Renal cortical epithelial cell (primary cell): ENCODE data around the gene NAT16. TPM values are rescaled to one million over a fixed set of nuclear protein-coding genes. Genes with fewer than 3 reads are reported as not detected.
A peak's percentile ranks its signal among the peaks of the same experiment; 100 is the strongest.
"Not testable (repeated sequence)": the region's sequence is repeated elsewhere in the genome, so short reads cannot be mapped to it uniquely, and the experiment has no call there.

Source experiments
- DNase-seq: peaks from one replicate; pipeline ENCODE4 v3.0.0-alpha.2; 2011; ENCODE audit warnings: low read depth
- total RNA-seq: library from RNA; depleted of rRNA; stranded (reverse); fragments of >200 nt; gene quantifications from 2 replicates; pipeline ENCODE4 v1.2.3, GENCODE V29; 2014

Gene NAT16
- not detected in 2 replicates for total RNA-seq

DNA sequence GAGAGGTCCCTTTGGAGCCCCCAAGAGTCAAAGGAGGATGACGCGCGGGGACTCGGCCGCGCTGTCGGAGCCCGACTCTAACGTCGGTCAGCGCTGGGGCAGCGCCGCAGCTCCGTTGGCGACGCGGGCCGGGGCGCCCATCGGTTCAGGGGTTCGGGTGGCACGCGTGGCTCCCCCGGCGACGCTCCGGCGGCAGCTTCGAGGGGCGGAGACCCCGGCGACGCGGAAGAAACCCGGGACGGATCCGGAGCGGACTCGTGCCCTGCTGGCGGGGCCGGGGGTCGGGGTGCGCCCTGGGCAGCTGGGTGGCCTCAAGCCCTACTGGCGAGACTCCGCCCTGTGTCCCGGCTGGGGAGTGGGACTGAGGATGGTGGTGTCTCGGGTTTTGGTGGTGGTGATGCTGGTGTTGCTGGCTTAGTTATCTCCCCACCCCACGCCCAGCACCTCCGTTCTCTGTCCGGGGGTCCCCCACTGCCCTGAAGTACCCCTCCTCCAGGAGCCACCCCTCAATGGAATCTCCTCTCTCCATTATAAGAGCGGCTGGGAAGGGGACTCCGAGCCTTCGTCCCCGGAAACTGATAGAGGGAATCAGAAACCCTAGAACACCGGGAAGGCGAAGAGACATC is at the start of gene NAT16:
Gene NAT16 (minus strand): TSS at position 164 of the 626 bp plus-strand sequence. CDS start 5,486 bp downstream, outside the sequence.
- no peak for DNase-seq

DNA sequence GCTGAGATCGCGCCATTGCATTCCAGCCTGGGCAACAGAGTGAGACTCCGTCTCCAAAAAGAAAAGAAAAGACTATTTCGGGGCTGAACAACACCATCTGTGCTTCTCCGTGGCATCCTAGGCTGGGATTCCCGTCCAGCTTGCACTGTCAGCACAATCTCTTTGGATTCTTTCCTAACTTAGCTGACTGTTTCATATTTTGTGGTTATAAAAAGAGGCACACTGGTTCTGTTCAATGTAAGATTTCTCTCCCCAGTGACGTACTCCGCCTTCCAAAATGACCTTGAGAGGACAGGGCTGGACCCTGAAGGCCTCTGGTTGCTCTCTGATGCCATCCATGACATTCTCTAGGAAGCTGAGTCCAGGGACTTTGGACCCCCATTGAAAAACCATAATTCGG is 46.6 kb upstream of the NAT16 start:
- DNase-seq = no peak

DNA sequence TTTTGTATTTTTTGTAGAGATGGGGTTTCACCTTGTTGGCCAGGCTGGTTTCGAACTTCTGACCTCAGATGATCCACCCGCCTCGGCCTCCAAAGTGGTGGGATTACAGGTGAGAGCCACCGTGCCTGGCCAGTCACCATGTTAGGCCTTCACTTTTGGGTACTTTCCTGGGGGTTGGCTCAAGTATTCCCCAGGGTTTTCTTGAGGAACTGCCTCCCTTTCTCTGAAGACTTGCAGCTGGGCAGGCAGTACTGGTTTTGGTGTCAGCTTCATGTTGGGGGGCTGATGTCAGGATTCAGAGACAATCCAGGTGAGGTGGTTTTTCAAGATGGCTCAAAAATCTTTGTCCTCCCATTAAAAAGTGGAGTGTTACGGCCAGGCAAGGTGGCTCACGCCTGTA is 45.6 kb upstream of the NAT16 start:
- DNase-seq = no peak

DNA sequence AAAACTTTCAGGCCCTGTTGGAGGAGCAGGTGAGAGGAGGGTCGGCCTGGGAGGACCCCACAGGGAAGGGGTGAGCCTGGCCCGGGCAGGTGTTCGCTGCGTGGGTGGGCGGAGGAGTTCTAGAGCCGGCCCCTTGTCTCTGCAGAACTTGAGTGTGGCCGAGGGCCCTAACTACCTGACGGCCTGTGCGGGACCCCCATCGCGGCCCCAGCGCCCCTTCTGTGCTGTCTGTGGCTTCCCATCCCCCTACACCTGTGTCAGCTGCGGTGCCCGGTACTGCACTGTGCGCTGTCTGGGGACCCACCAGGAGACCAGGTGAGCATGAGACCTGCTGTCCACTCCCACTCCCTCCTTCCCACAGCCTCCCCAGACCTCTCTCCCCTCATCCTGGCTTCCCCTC is 43.4 kb upstream of the NAT16 start:
- no peak for DNase-seq

DNA sequence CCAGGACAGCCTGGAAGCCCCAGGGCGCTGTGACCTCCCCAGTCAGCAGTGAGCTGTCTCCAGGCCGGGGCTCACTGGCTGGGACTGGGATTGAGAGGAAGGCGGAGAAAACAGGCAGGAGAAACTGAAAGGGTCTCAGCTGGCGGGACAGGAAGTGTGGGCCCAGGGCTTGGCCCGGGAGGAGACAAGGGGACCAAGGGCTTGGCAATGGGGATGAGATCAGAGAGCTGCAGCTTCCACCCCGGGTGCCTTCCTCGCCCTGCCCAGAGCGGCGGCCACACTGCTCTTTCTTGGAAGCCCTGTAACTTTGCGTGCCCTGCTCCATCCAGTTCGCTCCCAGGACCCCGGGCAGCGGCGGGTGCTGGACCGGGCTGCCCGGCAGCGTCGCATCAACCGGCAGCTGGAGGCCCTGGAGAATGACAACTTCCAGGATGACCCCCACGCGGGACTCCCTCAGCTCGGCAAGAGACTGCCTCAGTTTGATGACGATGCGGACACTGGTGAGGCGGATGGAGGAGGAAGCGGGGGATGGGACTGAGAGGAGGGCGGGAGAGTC is 42.3 kb upstream of the NAT16 start:
- DNase-seq = no peak

DNA sequence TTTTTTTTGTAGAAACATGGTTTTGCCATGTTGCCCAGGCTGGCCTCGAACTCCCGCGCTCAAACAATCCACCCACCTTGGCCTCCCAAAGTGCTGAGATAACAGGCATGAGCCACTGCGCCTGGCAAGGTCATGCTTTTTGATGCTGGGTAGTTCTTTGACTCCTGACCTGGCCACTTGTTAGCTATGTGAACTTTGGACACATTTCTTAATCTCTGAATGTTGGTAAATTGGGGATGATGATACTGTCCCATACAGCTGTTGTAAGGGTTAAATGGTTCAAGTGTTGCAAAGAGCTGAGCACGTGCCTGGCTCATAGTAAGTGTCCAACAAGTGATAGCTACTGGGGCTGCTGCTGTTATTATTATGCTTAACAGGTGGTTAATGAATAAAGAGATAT is 40.2 kb upstream of the NAT16 start:
- no peak for DNase-seq

DNA sequence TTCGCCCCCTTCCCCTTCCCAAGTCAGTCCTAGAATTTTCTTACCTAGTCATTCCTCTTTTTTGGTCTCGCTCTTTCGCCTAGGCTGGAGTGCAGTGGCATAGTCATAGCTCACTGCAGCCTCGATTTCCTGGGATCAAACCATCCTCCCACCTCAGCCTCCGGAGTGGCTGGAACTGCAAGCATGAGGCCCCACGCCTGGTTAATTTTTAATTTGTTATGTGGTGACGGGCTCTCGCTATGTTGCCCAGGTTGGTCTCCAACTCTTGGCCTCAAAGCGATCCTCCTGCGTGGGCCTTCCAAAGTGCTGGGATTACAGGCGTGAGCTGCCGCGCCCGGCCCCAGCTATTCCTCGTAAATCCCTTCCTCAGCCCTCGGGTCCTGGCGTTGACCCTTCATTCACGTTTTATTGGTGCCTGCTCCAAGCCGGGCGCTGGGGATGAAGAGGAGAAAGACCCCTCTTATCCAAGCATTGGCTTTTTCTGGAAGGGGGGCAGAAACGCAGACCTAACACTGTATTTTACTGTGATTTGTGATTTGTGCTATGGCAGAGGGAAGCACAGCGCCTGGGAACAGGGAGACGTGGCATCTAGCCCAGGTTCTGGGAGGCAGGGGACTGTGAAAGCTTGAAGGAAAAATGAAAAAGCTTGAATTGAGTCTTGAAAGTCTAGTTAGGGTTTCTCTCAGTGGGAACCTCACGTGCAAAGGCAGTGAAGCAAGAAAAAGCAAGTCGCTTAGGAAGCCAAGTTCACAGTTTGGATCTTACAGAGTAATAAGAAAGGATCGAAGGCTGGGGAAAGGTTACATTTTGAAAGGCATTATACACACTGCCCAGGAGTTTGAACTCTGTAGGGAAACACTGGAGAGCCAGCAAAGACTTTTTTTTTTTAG is 38.4 kb upstream of the NAT16 start:
- peak; percentile 22 for DNase-seq

DNA sequence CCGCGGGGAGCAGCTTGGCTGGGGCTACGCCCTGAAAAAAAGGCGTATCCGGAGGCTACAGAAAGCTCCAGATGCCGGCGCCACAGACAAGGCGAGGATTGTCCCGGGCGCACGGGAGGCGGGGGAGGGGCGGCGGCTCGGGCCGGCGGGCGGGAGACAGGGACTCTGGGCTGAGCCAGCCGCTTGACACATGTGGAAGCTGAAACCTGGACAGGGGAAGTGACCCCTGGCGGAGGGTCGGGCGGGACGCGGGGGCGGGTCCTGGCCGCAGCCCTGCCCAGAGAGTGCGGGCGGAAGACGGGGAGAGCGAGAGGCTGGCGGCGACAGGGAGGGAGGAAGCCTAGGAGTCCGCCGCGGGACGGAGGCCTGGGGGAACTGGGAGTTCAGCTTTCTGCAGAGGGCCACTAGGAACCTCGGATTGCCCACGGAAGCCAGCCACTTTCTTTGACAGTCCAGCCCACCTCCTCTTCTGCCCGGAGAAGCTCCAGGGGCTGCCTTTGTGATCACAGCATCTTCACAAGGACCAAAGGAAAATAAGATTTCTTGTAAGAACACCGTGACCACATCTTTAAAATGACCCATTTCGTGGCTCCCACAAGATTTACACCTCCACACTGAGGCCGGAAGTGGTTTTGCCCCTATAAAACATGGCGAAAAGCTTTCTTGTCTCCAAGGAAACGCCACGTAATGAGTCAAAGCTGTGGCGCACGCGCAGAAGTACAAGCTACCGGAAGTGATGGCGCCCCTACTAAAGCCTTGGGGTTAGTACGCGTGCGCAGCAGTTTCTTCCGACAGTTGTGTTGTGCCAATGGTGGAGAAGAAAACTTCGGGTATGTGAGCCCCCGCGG is 37.5 kb upstream of the NAT16 start, which contains the start of the genes PLOD3 and ZNHIT1:
Gene PLOD3 (minus strand): TSS at position 194 of the 848 bp plus-strand sequence. CDS start 307 bp downstream, outside the sequence.
Gene ZNHIT1 (plus strand): TSS at position 778 of the 848 bp plus-strand sequence. CDS start 31 bp downstream, at position 809.
- DNase-seq = peak; percentile 97

DNA sequence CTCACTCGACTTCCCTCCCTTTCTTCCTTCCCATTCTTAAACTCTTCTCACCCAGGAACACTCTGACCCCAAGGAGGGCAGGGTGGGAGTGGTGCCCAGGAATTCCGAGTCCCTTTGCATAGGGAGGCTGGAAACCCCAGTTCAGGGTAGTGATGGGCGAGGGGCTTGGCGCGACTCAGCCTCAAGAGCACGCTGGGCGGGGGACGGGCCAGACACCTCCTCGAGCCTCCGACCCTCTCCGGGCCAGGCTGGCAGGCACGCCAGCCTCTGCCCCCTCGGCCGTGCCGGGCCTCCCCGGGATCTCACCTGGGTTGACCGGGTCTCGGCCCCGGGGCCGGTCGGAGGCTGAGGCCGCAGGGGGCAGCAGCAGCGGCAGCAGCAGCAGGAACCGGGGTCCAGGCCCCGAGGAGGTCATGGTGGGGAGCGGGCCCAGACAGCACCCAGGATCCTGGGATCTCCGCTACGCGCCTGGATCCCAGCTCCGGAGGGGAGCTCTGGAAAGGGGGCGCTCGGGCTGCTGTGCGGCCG is 36.8 kb upstream of the NAT16 start:
- no peak for DNase-seq

DNA sequence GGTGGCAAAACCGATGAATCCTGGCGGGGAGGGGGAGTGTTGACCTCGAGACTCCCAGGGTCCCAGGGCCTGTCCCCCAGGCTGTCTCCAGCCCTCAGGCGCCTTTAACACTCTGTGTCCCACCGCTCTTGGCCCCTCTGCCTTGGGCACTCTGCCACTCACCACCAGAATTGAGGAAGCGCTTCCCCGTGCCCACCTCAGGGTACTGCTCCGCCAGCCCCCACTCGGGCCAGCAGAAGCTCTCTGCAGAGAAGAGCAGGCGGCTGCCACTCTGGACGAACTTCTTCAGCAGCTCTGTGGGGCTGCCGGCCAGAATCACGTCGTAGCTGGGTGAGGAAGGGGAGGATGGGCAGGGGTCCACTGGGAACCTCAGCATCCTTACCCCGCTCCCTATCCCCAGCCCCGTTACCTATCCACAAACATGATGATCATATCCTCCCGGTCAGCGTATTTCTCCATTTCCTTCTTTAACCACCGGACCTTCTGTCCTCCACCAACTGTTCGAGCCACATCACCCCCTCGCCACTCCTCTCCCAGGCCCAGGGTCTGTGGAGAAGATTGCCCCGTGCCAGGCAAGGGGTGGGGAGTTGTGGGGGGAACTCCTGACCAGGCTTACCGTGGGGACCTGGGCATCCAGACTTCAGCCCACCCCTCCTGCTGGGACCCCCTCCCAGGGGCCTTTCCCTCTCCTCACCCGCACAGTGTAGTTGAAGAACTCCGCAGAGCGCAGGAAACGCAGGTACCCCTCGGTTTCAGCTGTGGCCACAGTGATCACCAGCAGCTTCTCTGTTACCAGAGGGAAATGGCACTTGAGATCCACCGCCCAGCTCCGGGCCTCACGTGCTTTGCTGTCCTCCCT is 36.1 kb upstream of the NAT16 start:
- no peak for DNase-seq

DNA sequence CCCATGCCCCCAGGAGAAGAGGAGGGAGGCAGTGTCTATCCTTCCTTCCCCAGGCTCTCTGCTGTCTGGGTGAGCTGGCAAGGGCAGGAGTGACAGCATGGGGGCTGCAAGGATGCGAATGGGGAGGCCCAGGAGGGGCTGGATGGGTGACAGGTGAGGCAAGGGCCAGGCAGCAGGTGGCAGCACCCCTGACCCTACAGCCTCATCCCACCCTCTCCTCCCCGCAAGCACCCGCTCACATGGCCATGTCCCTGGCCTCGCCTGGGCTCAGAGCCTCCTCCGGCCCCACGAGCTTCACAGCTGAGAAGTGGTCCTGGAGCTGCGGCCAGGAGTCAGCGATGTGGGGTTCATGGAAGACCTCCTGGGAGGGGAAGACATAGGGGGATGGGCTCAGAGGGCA is 31.9 kb upstream of the NAT16 start:
- no peak for DNase-seq

DNA sequence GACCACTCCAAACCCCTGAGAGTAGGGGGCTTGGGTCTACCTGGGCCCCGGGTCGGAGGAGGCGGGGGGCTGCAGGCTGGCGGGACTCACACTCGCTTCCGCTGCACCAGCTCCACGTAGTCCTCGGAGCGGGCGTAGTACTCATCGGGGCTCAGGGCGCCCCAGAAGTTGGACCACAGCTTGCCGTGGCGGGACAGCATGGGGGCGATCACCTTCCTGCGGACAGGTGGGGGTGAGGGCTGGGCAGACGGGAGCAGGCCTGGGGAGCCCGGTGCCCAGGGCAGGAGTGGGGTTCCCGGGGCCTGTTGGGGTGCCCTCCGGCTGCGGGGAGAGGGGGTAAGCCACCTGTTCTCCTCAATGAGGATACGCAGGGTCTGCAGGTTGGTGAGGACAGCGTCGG is 31.4 kb upstream of the NAT16 start:
- DNase-seq = no peak

DNA sequence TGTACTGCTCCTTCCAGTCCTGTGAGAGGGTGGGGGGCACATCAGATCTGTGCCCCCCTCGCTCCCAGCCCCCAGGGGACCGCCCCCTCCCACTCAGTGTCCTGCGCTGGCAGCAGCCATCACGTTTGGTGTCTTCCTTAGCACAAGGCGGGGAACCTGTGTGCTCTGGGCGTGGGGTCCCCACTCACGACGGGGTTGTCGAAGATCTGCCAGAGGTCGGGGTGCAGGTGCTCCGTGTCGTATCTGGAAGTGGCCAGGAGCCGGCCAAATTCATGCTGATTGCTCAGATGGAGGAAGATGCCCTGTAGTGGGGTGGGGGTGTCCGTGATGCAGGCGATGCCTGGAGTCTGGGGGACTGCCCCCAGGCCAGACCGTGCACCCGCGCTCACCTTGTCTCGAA is 30.1 kb upstream of the NAT16 start:
- DNase-seq = no peak

DNA sequence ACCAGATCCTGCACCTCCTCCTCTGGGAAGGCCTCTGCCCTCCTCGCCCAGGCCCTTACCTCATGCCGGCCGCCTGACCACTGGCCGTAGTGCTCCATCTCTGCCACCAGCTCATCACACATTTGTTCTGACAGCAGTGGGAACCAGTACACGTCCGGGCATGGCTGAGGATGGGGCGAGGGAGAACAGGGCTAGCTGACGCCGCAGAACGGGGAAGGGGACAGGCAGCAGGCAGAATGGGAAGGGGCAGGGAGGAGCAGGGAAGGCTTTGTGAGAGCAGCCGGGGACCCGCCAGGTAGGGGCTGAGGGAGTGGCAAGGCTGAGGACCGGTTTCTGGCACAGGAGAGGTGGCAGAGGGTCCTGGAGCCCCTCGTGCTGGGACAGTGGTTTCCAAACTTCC is 28.7 kb upstream of the NAT16 start:
- no peak for DNase-seq

DNA sequence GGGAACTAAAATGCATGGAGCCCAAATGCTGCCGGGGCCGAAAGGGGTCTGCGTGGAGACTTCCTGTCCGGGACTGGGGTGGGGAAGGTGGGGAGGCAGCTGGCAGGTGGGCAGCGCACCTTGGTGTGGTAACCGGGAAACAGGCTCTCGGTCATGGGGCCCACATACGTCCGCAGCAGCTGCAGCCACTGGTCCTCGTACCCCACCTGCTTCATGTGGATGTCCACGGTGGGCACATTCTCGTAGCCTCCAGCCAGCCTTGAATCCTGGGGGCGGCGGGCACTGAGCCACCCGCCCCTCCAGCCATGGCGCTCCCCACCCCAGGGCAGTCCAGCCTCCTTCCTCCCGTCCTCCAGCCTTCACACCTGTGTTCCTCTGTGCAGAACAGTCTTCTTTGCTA is 27.4 kb upstream of the NAT16 start:
- no peak for DNase-seq

DNA sequence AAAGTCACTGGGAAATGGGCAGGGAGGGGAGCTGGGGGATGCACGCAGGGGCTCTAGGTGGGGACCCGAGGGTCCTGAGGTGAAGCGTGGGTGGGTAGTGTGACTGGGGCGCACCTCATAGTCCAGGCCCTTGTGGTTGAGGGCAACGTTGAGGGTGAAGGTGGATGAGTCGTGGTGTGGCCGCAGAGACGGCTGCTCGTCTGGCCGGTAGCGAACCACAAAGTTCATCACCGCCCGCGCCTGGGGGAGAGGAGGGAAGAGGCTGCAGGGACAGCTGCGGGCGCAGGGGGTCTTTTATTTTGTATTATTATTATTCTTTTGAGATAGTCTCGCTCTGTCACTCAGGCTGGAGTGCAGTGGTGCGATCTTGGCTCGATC is 26.6 kb upstream of the NAT16 start:
- DNase-seq = no peak

DNA sequence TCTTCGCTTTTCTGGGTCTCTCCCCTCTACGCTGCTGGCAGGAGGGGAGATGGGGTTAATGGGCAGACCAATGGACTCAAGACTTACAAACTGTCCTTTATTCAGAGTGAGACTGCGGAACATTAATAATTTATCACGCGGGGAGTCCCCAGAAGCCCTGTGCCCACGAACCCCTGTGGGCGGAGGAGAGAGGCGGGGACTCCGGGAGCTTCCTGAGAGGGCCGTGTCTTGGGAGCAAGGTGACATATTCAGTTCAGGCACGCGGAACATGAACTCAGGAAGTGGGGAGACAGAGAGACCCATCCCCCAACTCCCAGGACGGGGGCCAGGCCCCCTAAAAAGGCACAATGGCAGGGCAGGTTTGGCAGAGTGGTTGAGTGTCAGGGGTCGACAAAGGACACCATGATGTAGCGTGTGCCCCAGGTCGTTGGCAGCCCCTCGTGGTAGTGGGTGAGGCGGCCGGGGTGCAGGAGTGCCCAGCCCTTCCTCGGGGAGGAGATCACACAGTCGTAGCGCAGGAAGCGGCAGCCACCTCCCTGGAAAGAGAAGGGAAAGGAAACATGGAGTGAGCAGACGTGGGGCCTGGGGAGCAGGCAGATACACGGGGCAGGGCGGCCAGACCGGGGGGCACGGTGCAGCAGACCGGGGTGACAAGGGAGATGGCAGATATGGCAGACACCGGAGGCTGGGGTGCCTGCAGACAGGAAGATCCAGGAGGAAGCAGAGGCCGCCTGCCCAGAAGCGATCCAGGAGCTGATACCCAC is 26.0 kb upstream of the NAT16 start:
- no peak for DNase-seq

DNA sequence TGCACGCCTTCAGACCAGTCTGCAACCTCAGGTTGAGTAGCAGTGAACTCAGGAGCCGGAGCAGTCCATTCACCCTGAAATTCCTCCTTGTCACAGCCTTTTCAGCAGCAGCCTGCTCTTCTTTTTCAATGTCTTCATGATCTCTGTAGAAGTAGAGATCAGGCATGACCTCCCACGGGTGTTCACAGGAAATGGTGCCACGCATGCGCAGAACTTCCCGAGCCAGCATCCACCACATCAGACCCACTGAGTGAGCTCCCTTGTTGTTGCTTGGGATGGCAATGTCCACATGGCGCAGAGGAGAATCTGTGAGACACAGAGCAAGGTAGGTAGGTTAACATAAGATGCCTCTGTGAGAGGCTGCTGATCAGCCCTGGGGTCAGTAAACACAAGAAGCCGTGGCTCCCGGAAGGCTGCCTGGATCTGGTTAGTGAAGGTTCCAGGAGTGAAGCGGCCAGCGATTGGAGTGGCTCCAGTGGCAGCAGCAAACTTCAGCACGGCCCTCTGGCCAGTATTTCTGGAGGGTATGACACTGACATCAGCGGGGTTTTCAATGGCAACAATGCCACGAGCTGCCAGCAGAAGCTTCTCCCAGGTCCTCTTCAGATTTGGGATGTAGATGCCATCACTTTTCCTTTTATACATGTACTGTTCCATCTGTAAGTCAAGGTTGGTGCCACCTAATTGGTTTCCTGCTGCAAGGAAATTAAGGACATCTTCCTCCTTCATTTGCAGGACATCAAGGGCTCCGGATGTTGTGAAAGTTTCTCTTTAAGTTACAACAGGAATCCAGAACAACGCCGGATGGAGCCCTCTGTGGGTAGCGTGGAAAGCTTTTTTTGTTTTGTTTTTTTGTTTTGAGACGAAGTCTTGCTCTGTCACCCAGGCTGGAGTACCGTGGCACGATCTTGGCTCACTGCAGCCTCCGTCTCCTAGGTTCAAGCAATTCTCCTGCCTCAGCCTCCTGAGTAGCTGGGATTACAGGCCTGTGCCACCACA is 23.9 kb upstream of the NAT16 start:
- not testable (repeated sequence) for DNase-seq

DNA sequence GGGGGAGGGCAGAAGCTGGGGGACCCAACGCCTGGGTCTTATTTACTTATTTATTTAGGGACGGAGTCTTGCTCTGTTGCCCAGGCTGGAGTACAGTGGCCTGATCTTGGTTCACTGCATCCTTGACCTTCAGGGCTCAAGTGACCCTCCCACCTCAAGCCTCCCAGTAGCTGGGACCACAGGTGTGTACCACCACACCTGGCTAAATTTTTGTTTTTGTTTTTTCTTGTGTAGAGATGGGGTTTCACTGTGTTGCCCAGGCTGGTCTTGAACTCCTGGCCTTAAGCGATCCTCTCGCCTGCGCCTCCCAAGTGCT is 22.5 kb upstream of the NAT16 start:
- no peak for DNase-seq
